PC-3 (cell line): Measurements from ENCODE around the gene LRRC52.

Experiments used
- EZH2 ChIP-seq: fragments of 300-600 bp; sonication (generic); IDR thresholded peaks from one replicate; pipeline ENCODE4 v1.6.1; 2017; ENCODE audit warnings: antibody characterized with exemption, mild to moderate bottlenecking, low read length; ENCODE audit not compliant: unreplicated experiment
- EZH2phosphoT487 ChIP-seq: fragments of 300-600 bp; sonication (generic); IDR thresholded peaks from 2 replicates; pipeline ENCODE4 v1.6.1; 2018; ENCODE audit warnings: mild to moderate bottlenecking, antibody characterized with exemption, low read length, borderline replicate concordance
- TF ChIP-seq, protein P1 (sequence below): fragments of 300-600 bp; sonication (generic); conservative IDR thresholded peaks from 2 replicates; pipeline ENCODE4 v1.5.1; 2017; ENCODE audit warnings: antibody characterized with exemption, low read depth, mild to moderate bottlenecking, low read length

DNA sequence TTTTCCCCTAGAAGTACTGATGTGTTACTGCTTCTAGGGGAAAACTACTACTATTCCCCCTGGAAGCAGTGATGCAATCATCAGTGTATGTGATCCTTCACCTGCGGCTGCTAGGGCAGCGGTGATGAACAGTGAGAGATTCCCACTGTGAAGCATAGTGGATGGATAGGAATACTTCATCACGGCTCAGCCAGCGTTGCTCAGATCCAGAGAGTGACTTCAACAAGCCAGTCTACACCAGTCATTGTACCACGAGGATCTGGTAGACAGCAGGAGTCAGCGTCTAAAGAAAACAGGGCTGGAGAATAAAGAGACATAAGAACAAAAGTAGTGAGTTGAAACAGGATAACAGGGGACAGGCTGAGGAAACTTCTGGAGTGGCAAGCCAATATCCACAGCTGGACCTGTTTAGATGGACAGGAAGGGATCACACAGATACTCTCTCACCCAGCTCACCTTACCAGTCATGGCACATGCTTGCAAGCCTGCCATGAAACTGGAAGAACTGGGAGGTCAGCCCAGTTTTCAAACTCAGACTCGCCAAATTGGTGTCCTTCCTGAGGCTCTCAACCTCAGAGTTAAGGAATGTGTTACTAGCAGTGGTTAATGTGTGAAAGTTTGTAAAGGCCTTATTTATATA lies 42.4 kb upstream of the LRRC52 start:
- TF ChIP-seq, protein P1, sequence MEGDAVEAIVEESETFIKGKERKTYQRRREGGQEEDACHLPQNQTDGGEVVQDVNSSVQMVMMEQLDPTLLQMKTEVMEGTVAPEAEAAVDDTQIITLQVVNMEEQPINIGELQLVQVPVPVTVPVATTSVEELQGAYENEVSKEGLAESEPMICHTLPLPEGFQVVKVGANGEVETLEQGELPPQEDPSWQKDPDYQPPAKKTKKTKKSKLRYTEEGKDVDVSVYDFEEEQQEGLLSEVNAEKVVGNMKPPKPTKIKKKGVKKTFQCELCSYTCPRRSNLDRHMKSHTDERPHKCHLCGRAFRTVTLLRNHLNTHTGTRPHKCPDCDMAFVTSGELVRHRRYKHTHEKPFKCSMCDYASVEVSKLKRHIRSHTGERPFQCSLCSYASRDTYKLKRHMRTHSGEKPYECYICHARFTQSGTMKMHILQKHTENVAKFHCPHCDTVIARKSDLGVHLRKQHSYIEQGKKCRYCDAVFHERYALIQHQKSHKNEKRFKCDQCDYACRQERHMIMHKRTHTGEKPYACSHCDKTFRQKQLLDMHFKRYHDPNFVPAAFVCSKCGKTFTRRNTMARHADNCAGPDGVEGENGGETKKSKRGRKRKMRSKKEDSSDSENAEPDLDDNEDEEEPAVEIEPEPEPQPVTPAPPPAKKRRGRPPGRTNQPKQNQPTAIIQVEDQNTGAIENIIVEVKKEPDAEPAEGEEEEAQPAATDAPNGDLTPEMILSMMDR, result no peak
- TF ChIP-seq EZH2 (no peak), EZH2phosphoT487 (no peak)
